GM10248 (cell line): ENCODE data around the gene ARHGAP8.
"Not testable (repeated sequence)": the region's sequence is repeated elsewhere in the genome, so short reads cannot be mapped to it uniquely, and the experiment has no call there.

Source experiments
- CTCF ChIA-PET: fragments of 300-600 bp; sonication (Branson Sonifier 250); formaldehyde crosslinking; extraction: SDS; loops from one replicate; lab custom pipeline; 2021; ENCODE audit warnings: antibody characterized with exemption; lab: Yijun Ruan, JAX
- POLR2A ChIA-PET: fragments of 350-650 bp; sonication (Branson Sonifier 250); formaldehyde crosslinking; extraction: SDS; loops from one replicate; lab custom pipeline; 2020; ENCODE audit warnings: antibody characterized with exemption; lab: Yijun Ruan, JAX
- DNase-seq: peaks from one replicate; pipeline ENCODE4 v3.0.0; 2012; ENCODE audit errors: extremely low spot score
- TF ChIP-seq, protein P1 (sequence below): IDR thresholded peaks from 2 replicates; pipeline ENCODE4 v1.5.1; 2012; ENCODE audit warnings: mild to moderate bottlenecking, low read depth; ENCODE audit errors: extremely low read depth, missing control alignments, control extremely low read depth

Gene ARHGAP8

DNA sequence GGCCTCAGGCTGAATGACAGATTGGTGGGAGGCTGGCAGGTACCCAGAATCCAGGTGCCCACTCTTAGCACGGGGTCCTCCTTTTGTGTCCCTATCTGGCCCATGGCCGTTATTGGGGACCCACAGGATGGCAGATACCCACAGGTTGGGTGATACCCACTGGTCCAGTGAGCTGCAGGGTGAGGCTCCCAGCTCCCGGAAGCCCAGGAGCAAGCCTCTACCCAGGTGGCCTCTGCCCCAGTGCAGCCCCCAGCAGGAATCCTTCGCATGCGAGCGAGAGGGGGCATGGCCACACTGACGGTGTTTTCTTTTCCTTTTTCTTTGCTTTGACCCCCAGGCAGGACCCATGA is 141.3 kb downstream of the ARHGAP8 start:
- no peak for DNase-seq
- TF ChIP-seq, protein P1, sequence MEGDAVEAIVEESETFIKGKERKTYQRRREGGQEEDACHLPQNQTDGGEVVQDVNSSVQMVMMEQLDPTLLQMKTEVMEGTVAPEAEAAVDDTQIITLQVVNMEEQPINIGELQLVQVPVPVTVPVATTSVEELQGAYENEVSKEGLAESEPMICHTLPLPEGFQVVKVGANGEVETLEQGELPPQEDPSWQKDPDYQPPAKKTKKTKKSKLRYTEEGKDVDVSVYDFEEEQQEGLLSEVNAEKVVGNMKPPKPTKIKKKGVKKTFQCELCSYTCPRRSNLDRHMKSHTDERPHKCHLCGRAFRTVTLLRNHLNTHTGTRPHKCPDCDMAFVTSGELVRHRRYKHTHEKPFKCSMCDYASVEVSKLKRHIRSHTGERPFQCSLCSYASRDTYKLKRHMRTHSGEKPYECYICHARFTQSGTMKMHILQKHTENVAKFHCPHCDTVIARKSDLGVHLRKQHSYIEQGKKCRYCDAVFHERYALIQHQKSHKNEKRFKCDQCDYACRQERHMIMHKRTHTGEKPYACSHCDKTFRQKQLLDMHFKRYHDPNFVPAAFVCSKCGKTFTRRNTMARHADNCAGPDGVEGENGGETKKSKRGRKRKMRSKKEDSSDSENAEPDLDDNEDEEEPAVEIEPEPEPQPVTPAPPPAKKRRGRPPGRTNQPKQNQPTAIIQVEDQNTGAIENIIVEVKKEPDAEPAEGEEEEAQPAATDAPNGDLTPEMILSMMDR = no peak
- POLR2A ChIA-PET = no interaction called here
- CTCF ChIA-PET = no interaction called here

DNA sequence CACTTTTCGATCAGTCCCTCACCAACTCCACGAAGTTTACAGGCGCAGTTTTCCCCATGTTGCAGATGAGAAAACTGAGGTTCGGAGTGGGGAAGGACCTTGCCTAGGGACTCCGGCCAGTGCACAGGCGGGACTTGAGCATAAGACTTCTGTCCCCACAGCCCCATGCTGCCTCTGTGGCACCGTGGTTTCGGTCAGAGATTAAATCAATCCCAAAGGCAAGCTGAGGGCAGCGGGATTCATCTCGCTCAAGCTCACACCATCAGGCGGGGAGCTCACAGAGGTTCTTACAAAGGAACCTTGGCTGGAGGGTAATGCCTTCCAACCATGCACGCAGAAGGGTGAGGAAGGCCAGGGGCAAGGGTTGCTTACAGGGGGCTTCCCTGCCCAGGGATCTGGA is 141.9 kb downstream of the ARHGAP8 start:
- ChIA-PET CTCF (interaction anchor here (0.6 kb wide), 1 partner anchor 16 kb away, joined by 3 read pairs; no protein-coding TSS in a partner anchor), POLR2A (no interaction called here)

DNA sequence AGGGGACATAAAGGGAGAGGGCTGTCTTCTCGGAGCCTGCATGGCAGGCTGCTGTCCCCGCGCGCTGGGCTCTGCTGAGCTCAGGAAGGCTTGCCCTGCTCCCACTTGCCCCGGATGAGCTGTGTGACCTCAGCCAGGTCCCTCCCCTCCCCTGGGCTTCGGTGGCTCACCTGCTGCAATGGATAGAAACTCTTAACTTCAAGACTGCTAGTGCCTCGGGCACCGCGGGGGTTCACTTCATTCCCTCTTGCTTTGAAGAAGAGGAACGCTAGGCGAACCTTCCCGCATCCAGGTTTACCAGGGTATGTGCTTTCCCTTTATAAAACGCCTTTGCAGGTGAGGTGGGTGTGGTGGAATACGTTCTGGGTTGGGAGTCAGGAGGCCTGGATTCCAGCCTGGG is 142.4 kb downstream of the ARHGAP8 start:
- no peak for DNase-seq
- POLR2A ChIA-PET = no interaction called here
- TF ChIP-seq, protein P1 = no peak
- CTCF ChIA-PET = interaction anchor here (0.6 kb wide), 1 partner anchor 16 kb away, joined by 3 read pairs; no protein-coding TSS in a partner anchor

More for the DNA sequence above, 141.9 kb downstream of the ARHGAP8 start:
- TF ChIP-seq, protein P1 = no peak
- DNase-seq = no peak

DNA sequence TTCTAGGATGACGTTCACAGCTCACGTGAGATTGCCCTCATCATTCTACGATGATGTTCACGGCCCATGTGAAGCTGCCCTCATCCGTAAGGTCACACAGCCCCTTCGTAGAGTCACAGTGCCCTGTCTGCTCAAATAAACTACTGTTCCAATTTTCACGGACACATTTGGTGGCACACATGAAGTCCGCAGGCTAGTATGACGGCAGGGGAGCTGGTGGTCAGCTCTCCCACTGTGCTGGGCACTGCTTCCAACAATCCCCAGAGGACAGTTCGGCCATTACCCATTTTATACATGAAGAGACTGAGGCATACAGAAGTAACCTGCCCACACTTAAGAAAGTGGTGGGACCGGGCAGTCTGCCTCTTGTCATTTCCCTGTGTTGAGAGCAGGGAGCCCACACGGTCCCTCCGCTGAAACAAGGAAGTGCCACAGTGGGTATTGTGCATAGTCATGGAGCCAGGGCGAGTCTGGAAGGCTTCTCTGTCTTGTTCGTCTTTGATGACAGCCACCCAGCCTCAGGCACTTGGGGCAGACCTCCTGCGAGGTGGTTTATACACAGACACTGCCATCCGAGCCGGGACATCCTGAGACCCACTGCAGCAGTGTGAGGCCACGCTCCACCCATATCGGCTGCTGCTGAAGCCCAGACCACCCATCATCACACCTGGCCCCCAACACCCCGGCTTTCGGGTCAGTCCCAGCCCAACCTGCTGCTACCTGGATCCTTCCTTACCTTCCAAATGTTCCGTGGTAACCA is 143.1 kb downstream of the ARHGAP8 start:
- TF ChIP-seq, protein P1 = no peak
- CTCF ChIA-PET = no interaction called here
- DNase-seq = no peak
- POLR2A ChIA-PET = no interaction called here

DNA sequence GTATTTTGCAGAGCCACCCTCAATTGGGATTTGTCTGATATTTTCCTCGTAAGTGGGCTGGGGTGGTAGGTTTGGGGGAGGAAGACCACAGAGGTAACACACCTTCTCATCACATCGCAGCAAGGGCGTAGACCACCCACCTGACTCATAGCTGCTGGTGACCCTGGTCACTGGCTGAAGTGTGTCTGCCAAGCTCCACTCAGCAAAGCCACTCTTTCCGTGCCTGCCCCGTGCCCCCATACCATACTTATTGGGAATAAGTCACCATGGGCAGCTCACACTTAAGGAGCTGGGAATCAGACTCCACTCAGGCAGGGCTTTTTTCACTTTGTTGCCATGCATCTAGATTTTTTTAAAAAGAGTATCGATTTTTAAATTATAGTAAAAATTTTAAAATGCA is 145.9 kb downstream of the ARHGAP8 start:
- ChIA-PET CTCF (interaction anchor here (1.3 kb wide), 1 partner anchor 14 kb away, joined by 3 read pairs; no protein-coding TSS in a partner anchor), POLR2A (no interaction called here)
- TF ChIP-seq, protein P1 = no peak

DNA sequence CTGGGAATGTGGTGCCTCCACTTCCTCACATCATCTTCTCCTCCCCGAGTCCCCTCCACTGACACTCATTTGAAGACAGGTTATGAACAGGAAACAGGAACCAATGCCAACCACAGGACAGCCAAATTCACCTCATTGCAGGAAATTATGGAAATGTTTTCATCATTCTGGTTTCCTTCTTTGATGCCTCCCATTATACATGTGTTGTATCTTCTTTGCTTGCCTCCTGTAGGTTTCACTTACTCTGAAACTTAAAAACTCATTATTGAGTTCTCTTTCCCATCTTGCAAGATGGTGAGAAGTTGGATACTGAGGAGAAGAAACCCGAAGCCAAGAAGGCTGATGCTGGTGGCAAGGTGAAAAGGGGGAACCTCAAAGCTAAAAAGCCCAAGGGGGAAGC is 148.9 kb downstream of the ARHGAP8 start:
- CTCF ChIA-PET = interaction anchor here (1.3 kb wide), 1 partner anchor 18 kb away, joined by 3 read pairs; no protein-coding TSS in a partner anchor
- POLR2A ChIA-PET = no interaction called here
- DNase-seq = no peak
- TF ChIP-seq, protein P1 = no peak

More for the DNA sequence above, 145.9 kb downstream of the ARHGAP8 start:
- DNase-seq = no peak

DNA sequence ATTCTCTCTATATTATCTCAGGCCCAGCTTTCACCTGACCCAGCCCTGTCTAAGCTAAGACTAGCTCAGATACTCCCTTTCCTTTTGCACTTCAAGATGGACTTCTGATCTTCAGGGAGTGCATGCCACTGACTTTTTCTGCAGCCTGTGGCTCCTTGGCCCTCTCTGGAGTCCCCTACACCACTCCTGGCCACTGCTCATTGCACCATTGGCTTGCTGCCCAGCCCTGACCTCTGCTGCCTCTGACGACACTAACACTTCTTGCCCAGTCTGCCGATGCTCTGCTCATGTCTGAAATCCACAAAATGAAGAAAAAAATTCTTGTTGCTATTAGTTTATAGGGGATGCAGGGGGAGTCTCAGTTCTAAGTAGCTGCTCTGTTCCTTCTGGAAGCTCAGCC is 150.8 kb downstream of the ARHGAP8 start:
- CTCF ChIA-PET = not testable (repeated sequence)

DNA sequence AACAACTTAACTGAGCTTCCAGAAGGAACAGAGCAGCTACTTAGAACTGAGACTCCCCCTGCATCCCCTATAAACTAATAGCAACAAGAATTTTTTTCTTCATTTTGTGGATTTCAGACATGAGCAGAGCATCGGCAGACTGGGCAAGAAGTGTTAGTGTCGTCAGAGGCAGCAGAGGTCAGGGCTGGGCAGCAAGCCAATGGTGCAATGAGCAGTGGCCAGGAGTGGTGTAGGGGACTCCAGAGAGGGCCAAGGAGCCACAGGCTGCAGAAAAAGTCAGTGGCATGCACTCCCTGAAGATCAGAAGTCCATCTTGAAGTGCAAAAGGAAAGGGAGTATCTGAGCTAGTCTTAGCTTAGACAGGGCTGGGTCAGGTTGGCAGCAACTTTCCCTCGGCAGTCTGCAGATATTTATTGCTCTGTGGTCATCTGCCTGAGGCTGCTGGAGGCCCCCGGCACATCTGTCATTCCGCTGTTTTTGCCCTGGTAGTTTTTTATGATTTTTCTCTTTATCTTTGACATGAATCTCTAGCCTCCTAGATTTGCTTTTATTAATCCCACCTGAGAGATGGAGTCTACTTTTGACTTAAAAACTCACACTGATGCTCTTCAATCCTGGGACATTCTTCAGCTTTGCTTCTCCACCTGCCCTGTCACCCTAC is 152.2 kb downstream of the ARHGAP8 start:
- POLR2A ChIA-PET, DNase-seq, CTCF ChIA-PET: not testable (repeated sequence)

More for the DNA sequence above, 150.8 kb downstream of the ARHGAP8 start:
- DNase-seq, POLR2A ChIA-PET: not testable (repeated sequence)
